Measurements from ENCODE around the gene ASB1. TPM values are rescaled to one million over a fixed set of nuclear protein-coding genes. Genes with fewer than 3 reads are reported as not detected.

Gene ASB1
- total and polyA plus RNA-seq, 2 donors (not counting 1 experiment from before 2014, with no cell fraction given) = 19.3 to 40.6 TPM

DNA sequence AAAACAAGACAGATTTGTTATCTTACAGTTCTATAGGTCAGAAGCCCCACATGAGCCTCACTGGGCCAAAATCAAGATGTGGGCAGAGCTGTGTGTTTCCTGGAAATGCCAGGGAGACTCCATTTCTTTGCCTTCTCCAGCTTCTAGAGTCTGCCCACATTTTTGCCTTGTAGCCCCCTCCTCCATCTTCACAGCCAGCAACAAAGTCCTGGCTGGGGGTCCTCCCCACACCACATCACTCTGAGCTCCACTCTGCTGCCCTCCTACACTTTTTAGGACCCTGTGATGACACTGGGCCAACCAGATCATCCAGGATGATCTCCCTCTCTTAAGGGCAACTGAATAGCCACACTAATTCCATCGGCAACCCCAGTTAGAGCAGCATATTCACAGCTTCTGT is 34.3 kb downstream of the ASB1 start:
- peaks cover 11% of the 10 kb centered on the region for H3K4me1 ChIP-seq (ENCODE audit: control insufficient read depth, extremely low read depth, insufficient read depth, low read length)
- no peak for TF ChIP-seq EZH2 (IDR thresholded peaks at IDR 0.05; ENCODE audit: low read length, missing control alignments)
- TF ChIP-seq, protein P1, sequence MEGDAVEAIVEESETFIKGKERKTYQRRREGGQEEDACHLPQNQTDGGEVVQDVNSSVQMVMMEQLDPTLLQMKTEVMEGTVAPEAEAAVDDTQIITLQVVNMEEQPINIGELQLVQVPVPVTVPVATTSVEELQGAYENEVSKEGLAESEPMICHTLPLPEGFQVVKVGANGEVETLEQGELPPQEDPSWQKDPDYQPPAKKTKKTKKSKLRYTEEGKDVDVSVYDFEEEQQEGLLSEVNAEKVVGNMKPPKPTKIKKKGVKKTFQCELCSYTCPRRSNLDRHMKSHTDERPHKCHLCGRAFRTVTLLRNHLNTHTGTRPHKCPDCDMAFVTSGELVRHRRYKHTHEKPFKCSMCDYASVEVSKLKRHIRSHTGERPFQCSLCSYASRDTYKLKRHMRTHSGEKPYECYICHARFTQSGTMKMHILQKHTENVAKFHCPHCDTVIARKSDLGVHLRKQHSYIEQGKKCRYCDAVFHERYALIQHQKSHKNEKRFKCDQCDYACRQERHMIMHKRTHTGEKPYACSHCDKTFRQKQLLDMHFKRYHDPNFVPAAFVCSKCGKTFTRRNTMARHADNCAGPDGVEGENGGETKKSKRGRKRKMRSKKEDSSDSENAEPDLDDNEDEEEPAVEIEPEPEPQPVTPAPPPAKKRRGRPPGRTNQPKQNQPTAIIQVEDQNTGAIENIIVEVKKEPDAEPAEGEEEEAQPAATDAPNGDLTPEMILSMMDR (conservative IDR thresholded peaks at IDR 0.05 in 1 of 2, IDR thresholded peaks at IDR 0.05 in 1 of 2; ENCODE audit: low read depth in 1 of 2, low read length in 2 of 2) = no peak
- H2AFZ ChIP-seq (ENCODE audit: low read length) = no peak overlapping the region
- no peaks in the 10 kb centered on the region for H3K27me3 ChIP-seq (ENCODE audit: control insufficient read depth, insufficient read depth, low read length)
- no peaks in the 10 kb centered on the region for H4K20me1 ChIP-seq (ENCODE audit: control insufficient read depth, extremely low read depth, insufficient read depth, low read length)
- H3K4me3 ChIP-seq (replicated peaks in 1 of 4; ENCODE audit: control extremely low read depth in 1 of 4, insufficient read depth in 1 of 4, low read depth in 3 of 4, low read length in 4 of 4) = no peak overlapping the region
- H3K9me3 ChIP-seq (ENCODE audit: control insufficient read depth, insufficient read depth, low read depth, low read length) = no peaks in the 10 kb centered on the region
- no peak overlapping the region for H3K27ac ChIP-seq (ENCODE audit: insufficient read depth, low read length)
- DNase-seq (ENCODE audit: low read depth in 2 of 2) = no peak
- no peak overlapping the region for H3K9ac ChIP-seq (ENCODE audit: insufficient read depth, low read length)
- no peak overlapping the region for H3K4me2 ChIP-seq (ENCODE audit: extremely low read depth, insufficient read depth, low read length)
- no peaks in the 10 kb centered on the region for H3K79me2 ChIP-seq (ENCODE audit: control insufficient read depth, insufficient read depth, low read length)
- H3K36me3 ChIP-seq (ENCODE audit: control insufficient read depth, insufficient read depth, low read length) = no peaks in the 10 kb centered on the region

DNA sequence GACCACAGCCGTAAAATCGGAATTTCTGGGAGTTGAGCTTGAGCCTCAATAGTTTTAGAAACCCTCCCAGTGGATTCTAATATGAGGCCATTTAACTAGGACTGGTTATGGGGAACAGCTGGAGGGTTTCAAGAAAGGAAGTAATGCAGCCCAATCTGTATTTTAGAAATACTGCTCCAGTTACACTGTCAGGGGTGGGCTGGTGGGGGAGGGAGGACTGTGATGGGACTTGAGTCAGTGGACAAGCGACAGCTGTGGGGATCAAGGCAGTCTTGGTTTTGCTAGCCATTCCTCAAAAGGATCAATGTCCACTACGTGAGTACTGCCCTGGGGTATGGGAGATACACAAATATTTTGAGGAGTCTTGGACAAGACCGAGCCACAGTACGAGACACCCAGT is 34.8 kb downstream of the ASB1 start:
- TF ChIP-seq, protein P1 (conservative IDR thresholded peaks at IDR 0.05 in 1 of 2, IDR thresholded peaks at IDR 0.05 in 1 of 2; ENCODE audit: low read depth in 1 of 2, low read length in 2 of 2) = no peak
- no peak for TF ChIP-seq EZH2 (IDR thresholded peaks at IDR 0.05; ENCODE audit: low read length, missing control alignments)
- H3K9ac ChIP-seq (ENCODE audit: insufficient read depth, low read length) = no peak overlapping the region
- H3K27ac ChIP-seq (ENCODE audit: insufficient read depth, low read length) = no peak overlapping the region

DNA sequence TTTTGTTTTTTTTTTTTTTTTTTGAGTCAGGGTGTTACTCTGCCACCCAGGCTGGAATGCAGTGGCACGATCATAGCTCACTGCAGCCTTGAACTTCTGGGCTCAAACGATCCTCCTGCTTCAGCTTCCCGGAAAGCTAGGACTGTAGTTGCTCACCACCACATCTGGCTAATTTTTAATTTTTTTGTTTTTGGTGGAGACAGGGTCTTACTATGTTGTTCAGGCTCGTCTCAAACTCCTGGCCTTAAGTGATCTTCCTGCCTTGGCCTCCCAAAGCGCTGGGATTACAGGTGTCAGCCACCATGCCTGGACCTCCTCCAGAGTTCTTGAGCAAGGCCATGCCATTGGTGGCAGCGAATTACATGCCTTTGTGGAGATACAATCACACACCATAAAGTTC is 35.2 kb downstream of the ASB1 start:
- H3K79me2 ChIP-seq (ENCODE audit: control insufficient read depth, insufficient read depth, low read length) = no peaks in the 10 kb centered on the region

More for the DNA sequence above, 34.8 kb downstream of the ASB1 start:
- Histone ChIP-seq H3K79me2 (ENCODE audit: control insufficient read depth, insufficient read depth, low read length) (no peaks in the 10 kb centered on the region), H3K4me3 (replicated peaks in 1 of 4; ENCODE audit: control extremely low read depth in 1 of 4, insufficient read depth in 1 of 4, low read depth in 3 of 4, low read length in 4 of 4) (no peak overlapping the region), H4K20me1 (ENCODE audit: control insufficient read depth, extremely low read depth, insufficient read depth, low read length) (no peaks in the 10 kb centered on the region), H3K27me3 (ENCODE audit: control insufficient read depth, insufficient read depth, low read length) (no peaks in the 10 kb centered on the region), H3K9me3 (ENCODE audit: control insufficient read depth, insufficient read depth, low read depth, low read length) (no peaks in the 10 kb centered on the region), H3K4me1 (ENCODE audit: control insufficient read depth, extremely low read depth, insufficient read depth, low read length) (peaks cover 11% of the 10 kb centered on the region), H3K4me2 (ENCODE audit: extremely low read depth, insufficient read depth, low read length) (no peak overlapping the region), H2AFZ (ENCODE audit: low read length) (no peak overlapping the region), H3K36me3 (ENCODE audit: control insufficient read depth, insufficient read depth, low read length) (no peaks in the 10 kb centered on the region)
- no peak for DNase-seq (ENCODE audit: low read depth in 2 of 2)

More for the DNA sequence above, 35.2 kb downstream of the ASB1 start:
- TF ChIP-seq, protein P1 (conservative IDR thresholded peaks at IDR 0.05 in 1 of 2, IDR thresholded peaks at IDR 0.05 in 1 of 2; ENCODE audit: low read depth in 1 of 2, low read length in 2 of 2) = no peak
- no peak for TF ChIP-seq EZH2 (IDR thresholded peaks at IDR 0.05; ENCODE audit: low read length, missing control alignments)
- Histone ChIP-seq H3K4me2 (ENCODE audit: extremely low read depth, insufficient read depth, low read length) (no peak overlapping the region), H3K9ac (ENCODE audit: insufficient read depth, low read length) (no peak overlapping the region), H3K27me3 (ENCODE audit: control insufficient read depth, insufficient read depth, low read length) (no peaks in the 10 kb centered on the region), H2AFZ (ENCODE audit: low read length) (no peak overlapping the region), H4K20me1 (ENCODE audit: control insufficient read depth, extremely low read depth, insufficient read depth, low read length) (no peaks in the 10 kb centered on the region), H3K27ac (ENCODE audit: insufficient read depth, low read length) (no peak overlapping the region), H3K9me3 (ENCODE audit: control insufficient read depth, insufficient read depth, low read depth, low read length) (no peaks in the 10 kb centered on the region), H3K36me3 (ENCODE audit: control insufficient read depth, insufficient read depth, low read length) (no peaks in the 10 kb centered on the region), H3K4me1 (ENCODE audit: control insufficient read depth, extremely low read depth, insufficient read depth, low read length) (peaks cover 11% of the 10 kb centered on the region), H3K4me3 (replicated peaks in 1 of 4; ENCODE audit: control extremely low read depth in 1 of 4, insufficient read depth in 1 of 4, low read depth in 3 of 4, low read length in 4 of 4) (no peak overlapping the region)
- DNase-seq (ENCODE audit: low read depth in 2 of 2) = no peak
